Panc1 (cell line): ENCODE measurements around the gene PCDHGB2. TPM values are rescaled to one million over a fixed set of nuclear protein-coding genes. Genes with fewer than 3 reads are reported as not detected.

Experiments
- total RNA-seq: library from RNA; stranded (reverse); gene quantifications from one replicate; pipeline ENCODE4 v1.2.1, GENCODE V29; 2021; ENCODE audit not compliant: unreplicated experiment

PCDHGB2 gene
- total RNA-seq, 1 experiment from 2014 or later = 5.3 TPM

Other genes starting within 250 kb of the PCDHGB2 start
- gene PCDHB4, start 238.2 kb upstream of the PCDHGB2 start, total RNA-seq = 0.26 TPM
- 0.08 TPM for gene PCDHB5, start 224.8 kb upstream of the PCDHGB2 start, total RNA-seq
- 1.9 TPM for gene PCDHB6, start 209.9 kb upstream of the PCDHGB2 start, total RNA-seq
- 1.3 TPM for gene PCDHB7, start 187.3 kb upstream of the PCDHGB2 start, total RNA-seq
- gene PCDHB8, start 182.2 kb upstream of the PCDHGB2 start, total RNA-seq = 7.6 TPM
- 1.8 TPM for gene PCDHB16, start 177.6 kb upstream of the PCDHGB2 start, total RNA-seq
- 1.8 TPM for gene PCDHB9, start 172.8 kb upstream of the PCDHGB2 start, total RNA-seq
- gene PCDHB10, start 167.6 kb upstream of the PCDHGB2 start, total RNA-seq = 0.72 TPM
- 1.6 TPM for gene PCDHB11, start 160.4 kb upstream of the PCDHGB2 start, total RNA-seq
- 0.44 TPM for gene PCDHB12, start 151.3 kb upstream of the PCDHGB2 start, total RNA-seq
- gene PCDHB13, start 146.1 kb upstream of the PCDHGB2 start, total RNA-seq = 1.0 TPM
- 0.80 TPM for gene PCDHB14, start 136.7 kb upstream of the PCDHGB2 start, total RNA-seq
- gene PCDHB15, start 114.6 kb upstream of the PCDHGB2 start, total RNA-seq = 0.15 TPM
- 0.28 TPM for gene SLC25A2, start 55.9 kb upstream of the PCDHGB2 start, total RNA-seq
- gene TAF7, start 39.2 kb upstream of the PCDHGB2 start, total RNA-seq = 71.0 TPM
- 0.92 TPM for gene PCDHGA1, start 29.5 kb upstream of the PCDHGB2 start, total RNA-seq
- 0.05 TPM for gene PCDHGA2, start 21.2 kb upstream of the PCDHGB2 start, total RNA-seq
- not detected for gene PCDHGA3, start 16.2 kb upstream of the PCDHGB2 start, total RNA-seq
- gene PCDHGB1, start 9.9 kb upstream of the PCDHGB2 start, total RNA-seq = 2.0 TPM
- gene PCDHGA4, start 5.0 kb upstream of the PCDHGB2 start, total RNA-seq = 0.69 TPM
- 0.67 TPM for gene PCDHGA5, start 4.2 kb downstream of the PCDHGB2 start, total RNA-seq
- 0.49 TPM for gene PCDHGB3, start 10.2 kb downstream of the PCDHGB2 start, total RNA-seq
- 0.59 TPM for gene PCDHGA6, start 13.9 kb downstream of the PCDHGB2 start, total RNA-seq
- gene PCDHGA7, start 22.7 kb downstream of the PCDHGB2 start, total RNA-seq = 0.18 TPM
- gene PCDHGB4, start 27.7 kb downstream of the PCDHGB2 start, total RNA-seq = 0.21 TPM
- 0.18 TPM for gene PCDHGA8, start 32.6 kb downstream of the PCDHGB2 start, total RNA-seq
- gene PCDHGB5, start 38.0 kb downstream of the PCDHGB2 start, total RNA-seq = 0.87 TPM
- 0.15 TPM for gene PCDHGA9, start 42.8 kb downstream of the PCDHGB2 start, total RNA-seq
- gene PCDHGB6, start 48.0 kb downstream of the PCDHGB2 start, total RNA-seq = 0.23 TPM
- 0.69 TPM for gene PCDHGA10, start 53.0 kb downstream of the PCDHGB2 start, total RNA-seq
- gene PCDHGB7, start 57.7 kb downstream of the PCDHGB2 start, total RNA-seq = 6.7 TPM
- gene PCDHGA11, start 61.1 kb downstream of the PCDHGB2 start, total RNA-seq = 0.39 TPM
- 0.21 TPM for gene PCDHGA12, start 70.5 kb downstream of the PCDHGB2 start, total RNA-seq
- 54.1 TPM for gene PCDHGC3, start 116.0 kb downstream of the PCDHGB2 start, total RNA-seq
- 0.57 TPM for gene PCDHGC4, start 125.0 kb downstream of the PCDHGB2 start, total RNA-seq
- 0.36 TPM for gene PCDHGC5, start 129.1 kb downstream of the PCDHGB2 start, total RNA-seq